Activated CD4-positive, alpha-beta T cell treated with anti-CD3 and anti-CD28 coated beads, Interleukin-2, amount 50 U/mL, for 48 hours (primary cell): Measurements from ENCODE around the gene PPP1R18.
"Not testable (repeated sequence)": the region's sequence is repeated elsewhere in the genome, so short reads cannot be mapped to it uniquely, and the experiment has no call there.

Source experiments
- DNase-seq, 2 experiments: peaks; one replicate each; pipeline ENCODE4 v3.0.0-alpha.2; 2020

Gene PPP1R18

GRCh38 chr6:30686009-30686907 lies at the start of gene PPP1R18:
Gene PPP1R18, minus strand, starts transcription at chr6:30686645. Its CDS starts 627 bp downstream, at chr6:30686018.
- DNase-seq, result peak; percentile 92

GRCh38 chr6:30735668-30736314 lies 49.3 kb upstream of the PPP1R18 start:
- DNase-seq, result peak in 1 of 2 experiments; percentile 41

- no peak for DNase-seq
Measured at GRCh38 chr6:30732237-30732943, 45.9 kb upstream of the PPP1R18 start.

GRCh38 chr6:30730601-30731435 lies 44.4 kb upstream of the PPP1R18 start:
- peak; percentile 87 to 91 for DNase-seq

- DNase-seq, result no peak
Measured at GRCh38 chr6:30727920-30728553, 41.6 kb upstream of the PPP1R18 start.

- DNase-seq, result no peak
Measured at GRCh38 chr6:30726506-30727413, 40.3 kb upstream of the PPP1R18 start.

- DNase-seq, result peak in 1 of 2 experiments; percentile 40
Measured at GRCh38 chr6:30725713-30726505, 39.5 kb upstream of the PPP1R18 start.

GRCh38 chr6:30724906-30725667 lies 38.6 kb upstream of the PPP1R18 start:
- no peak for DNase-seq

GRCh38 chr6:30723843-30724741 lies 37.6 kb upstream of the PPP1R18 start:
- DNase-seq, result not testable (repeated sequence)

- not testable (repeated sequence) for DNase-seq
Measured at GRCh38 chr6:30723159-30723842, 36.9 kb upstream of the PPP1R18 start.

- DNase-seq, result peak; percentile 89 to 92
Measured at GRCh38 chr6:30722280-30723112, 36.1 kb upstream of the PPP1R18 start.

GRCh38 chr6:30722025-30722279 lies 35.5 kb upstream of the PPP1R18 start:
- not testable (repeated sequence) for DNase-seq

GRCh38 chr6:30721198-30722024 lies 35.0 kb upstream of the PPP1R18 start:
- DNase-seq, result peak; percentile 95 to 96

GRCh38 chr6:30720738-30721197 lies 34.3 kb upstream of the PPP1R18 start:
- peak; percentile 70 to 76 for DNase-seq
